Measurements from ENCODE around the gene RBM38. TPM values are rescaled to one million over a fixed set of nuclear protein-coding genes. Genes with fewer than 3 reads are reported as not detected.
"Not testable (repeated sequence)": the region's sequence is repeated elsewhere in the genome, so short reads cannot be mapped to it uniquely, and the experiment has no call there.

RBM38 gene
- total RNA-seq, 1 donor from 2014 or later: 28.1 TPM

DNA sequence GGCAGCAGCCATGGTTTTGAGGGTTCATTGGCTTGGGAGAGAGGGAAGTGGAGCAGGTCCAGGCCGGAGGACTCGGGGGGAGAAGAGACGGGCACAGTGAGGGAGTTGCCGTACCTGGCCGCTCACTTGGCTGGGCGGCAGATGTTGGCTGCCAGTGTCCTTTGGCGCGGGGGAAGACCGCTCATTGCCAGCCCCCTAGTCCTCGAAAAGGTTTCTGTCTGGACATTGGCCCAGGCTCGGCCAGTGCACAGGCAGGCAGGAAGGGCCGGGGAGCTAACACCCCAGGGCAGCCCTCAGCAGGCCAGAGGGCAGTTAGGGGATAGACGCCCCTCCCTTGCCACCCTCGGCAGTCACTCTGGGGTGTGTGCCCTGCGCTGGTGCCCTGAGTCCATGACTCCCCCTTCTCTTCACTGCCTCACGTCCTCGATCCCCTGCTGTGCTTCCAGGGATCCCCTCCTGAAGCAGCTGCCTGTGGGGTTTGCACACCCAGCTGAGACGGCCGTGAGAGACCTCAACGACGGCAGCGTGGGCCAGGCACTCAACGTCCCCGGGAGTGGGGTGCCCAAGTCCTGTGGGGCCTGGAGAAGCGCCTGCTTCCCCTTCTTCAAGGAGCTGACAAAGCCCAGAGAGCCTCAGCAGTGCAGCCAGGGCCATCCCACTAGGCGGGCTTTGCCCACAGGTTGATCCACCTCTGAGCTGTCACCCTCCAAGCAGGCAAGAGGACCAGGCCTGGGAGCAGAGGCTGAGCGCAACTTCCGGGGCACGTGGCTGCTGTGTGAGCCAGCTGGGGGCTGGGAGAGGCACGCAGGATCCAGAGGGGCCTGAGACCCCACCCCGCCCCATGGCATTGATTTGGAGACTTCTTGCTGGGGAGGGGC, 20.4 kb downstream of the RBM38 start:
- DNase-seq (ENCODE audit: low spot score) (no peak), ATAC-seq (no peak)
- intact Hi-C loops (cut with DNase I): no loop called here

DNA sequence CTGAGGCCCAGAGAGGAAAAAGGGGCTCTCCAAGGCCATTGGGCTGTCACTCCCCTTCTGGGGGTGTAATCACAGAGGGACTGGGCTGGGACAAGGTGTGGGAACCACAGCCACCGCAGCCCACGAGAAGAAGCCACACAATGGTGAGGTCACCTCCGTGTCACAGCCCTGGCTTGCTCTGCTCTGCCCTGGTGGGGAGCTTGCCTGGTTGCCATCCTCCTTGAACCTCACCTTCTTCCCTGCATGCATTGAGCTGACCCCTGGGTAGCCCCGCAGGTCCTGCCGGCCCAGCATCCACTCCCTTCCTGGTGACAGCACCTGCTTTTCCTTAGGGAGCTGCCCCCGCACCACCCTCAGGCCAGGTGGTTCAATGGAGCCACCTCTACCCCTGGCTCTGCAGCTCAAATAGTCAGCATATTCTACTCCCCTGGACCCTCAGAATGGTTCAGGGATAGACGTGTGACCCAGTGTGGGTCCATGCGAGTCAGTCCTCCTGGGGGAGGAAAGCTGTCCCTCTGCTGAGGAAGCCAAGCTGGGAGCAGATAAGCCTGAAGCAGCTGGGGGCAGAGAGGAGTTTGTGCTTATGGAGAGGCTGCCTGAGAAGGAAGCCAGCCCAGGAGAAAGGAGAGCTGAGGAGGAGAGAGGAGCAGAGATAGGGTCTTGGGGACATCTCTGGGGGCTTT, 21.3 kb downstream of the RBM38 start:
- no peak for ATAC-seq
- intact Hi-C loops (cut with DNase I): no loop called here
- no peak for DNase-seq (ENCODE audit: low spot score)

DNA sequence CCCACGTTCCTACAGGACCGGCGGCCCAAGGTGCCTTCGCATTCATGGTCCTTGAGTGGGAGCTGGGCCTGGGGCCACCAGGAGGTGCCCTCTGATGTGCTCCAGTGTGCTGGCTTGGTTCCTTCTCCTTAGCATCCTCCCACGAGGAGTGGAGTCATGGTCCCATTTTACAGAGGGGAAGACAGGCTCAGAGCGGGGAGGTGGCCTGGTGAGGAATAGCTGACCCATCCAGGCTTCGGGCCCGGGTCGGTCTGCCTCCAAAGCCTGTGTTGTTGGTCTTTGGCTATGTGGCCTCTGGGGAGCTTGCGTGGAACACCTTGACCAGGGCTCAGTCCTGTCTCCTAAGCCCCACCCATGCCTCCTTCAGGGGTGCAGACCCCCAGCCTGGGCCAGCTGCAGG, 22.8 kb downstream of the RBM38 start:
- no peak for DNase-seq (ENCODE audit: low spot score)
- no peak for ATAC-seq
- intact Hi-C loops (cut with DNase I): no loop called here

DNA sequence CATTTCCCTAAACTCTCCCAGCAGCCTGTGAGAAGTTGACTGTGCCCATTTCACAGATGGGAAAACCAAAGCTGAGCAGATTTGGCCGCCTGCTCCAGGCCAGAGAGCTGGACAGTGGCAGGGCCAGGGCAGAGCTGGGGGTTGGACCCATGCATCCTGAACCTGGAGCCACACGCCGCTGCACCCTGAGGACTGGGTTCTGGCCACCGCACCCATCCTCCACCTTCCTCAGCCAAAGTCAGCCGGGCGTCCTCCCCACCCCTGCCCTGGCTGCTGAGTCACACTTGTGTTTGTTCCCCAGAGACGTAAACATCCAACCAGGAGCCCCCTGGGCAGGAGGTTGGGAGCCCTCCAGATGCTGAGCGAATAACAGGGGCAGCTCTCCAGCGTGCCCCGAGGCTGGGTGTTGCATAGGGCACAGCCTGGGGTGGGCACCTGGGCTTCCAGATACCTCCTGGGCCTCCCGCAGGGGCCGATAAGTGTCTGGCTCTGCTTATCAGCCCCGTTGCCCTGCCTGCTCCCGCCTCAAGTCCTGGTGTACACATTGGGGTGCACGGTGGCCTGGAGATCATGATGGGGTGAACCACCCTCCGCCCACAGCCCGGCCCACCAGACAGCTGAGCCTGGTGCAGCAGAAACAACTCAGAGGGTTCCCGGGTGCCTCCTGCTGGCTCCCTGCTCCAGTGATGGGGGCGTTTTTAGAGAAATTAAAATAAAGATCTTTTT, 23.8 kb downstream of the RBM38 start:
- DNase-seq (ENCODE audit: low spot score) (no peak), ATAC-seq (no peak)
- intact Hi-C loops (cut with DNase I): no loop called here

DNA sequence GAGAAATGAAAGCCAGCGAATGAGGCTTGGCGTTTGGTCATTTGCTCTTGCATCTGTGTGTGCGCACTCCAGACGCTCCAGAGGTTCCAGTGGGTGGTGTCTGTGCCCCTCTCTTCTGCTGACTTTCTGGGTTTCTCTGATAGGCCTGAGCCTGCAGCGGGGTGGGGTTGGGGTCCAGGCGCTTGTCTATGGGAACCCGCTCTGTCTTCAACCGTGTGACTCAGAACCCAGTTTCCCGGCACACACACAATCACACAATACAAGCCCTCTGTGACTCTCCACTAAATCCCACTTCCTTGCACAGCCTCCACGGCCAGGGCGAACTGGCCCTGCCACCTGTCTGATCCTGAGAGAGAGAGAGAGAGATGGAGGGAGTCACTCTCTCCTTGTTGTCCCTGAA, 24.6 kb downstream of the RBM38 start:
- ATAC-seq: no peak
- DNase-seq (ENCODE audit: low spot score): no peak
- intact Hi-C loops (cut with DNase I): no loop called here

DNA sequence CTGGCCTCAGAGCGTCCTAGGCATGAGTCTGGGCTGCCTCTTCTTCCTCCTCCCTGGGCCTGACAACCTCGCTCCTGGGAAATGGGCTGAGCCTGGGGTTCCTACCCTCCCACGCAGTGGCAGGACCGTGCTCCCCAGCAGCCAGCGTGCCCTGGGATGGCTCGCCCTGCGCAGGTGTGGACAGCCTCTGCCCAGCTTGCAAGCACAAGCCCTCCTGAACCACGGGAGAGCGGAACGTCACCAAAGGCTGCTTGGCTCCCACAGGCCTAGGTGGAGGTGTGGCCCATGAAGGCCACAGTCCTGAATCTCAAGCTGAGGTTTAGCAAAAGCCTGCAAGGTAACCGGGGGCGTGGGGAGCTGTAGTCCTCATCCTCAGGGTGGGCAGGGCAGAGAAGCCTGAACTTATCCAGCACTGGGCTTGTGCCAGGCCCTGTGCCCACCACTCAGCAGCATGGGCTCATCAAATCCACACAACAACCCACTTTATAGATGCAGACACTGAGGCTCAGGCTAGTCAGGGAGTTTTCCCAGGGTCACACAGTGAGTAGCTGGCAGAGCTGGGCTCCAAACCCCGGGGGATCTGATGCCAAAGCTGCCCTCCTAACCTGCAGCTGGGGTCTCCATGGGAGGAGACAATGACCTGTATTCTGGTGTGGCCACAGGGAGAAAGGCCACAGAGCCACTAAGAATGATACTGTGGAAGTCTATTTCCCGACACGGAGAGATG, 25.3 kb downstream of the RBM38 start:
- DNase-seq (ENCODE audit: low spot score) (no peak), ATAC-seq (no peak)
- intact Hi-C loops (cut with DNase I): no loop called here

DNA sequence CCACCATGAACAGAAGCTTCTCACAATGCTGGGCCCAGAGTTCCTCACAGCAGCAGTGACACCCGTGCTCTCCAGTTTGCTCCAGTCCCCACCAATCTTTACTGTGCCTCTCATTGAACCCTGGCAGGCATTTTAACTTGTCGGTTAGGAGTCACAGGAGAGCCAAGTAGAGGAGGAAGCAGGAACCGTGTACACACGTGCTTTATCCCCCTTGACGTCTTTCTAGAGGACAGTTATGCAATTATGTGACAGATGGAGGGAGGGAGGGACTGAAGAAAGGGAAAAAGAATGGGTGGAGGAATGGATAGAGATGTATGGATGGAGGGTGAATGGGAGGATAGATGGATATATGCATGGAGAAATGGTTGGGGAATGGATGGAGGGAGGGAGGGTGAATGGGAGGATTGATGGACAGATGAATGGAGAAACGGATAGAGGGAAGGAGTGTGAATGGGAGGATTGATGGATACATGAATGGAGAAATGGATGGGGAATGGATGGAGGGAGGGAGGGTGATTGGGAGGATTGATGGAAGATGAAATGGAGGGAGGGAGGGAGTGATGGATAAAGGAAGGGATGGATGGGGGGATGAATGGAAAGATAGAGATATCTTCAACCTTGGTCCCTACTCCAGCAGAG, 26.0 kb downstream of the RBM38 start:
- no peak for ATAC-seq

DNA sequence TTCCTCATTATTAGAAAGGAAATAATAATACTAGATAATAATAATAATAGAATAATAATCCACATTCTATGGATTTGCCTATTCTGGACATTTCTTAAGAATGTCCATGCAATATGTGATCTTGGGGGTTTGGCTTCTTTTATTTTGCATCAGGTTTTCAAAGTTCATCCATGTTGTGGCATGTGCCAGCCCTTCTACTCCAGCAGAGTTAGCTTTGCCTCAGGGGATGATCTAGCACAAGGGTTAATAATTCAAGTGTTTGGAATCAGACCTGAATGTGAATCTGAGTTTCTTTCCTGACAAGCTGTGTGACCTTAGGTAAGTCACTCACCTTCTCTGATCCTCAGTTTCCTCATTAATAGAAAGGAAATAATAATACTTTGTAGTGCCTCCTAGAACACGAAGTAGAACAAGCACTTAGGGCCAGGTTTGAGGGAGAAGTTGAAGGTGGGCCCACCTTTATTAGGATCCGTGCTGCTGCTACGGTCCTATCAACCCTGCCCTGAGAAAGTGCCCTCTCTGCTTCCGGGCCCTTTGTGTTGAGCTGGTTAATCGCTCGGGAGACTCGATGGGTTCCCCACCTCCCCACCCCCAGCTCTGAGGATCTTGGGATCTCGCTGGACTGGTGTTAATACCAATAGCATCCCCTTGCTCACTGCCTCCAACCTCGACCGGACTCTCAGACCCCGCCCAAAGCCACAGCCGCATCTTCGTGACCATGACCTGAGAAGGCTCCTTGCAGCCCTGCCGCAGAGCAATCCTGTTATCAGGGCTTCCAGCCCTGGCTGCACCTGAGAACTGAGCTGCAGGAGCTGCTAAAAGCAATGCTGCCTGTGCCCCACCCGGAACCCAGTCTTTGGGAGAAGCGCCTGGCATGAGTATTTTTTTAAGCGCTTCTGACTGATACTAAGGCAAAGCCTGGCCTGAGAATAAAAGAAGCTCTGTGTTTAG, 26.9 kb downstream of the RBM38 start:
- DNase-seq (ENCODE audit: low spot score): no peak
- intact Hi-C loops (cut with DNase I): no loop called here
- ATAC-seq: no peak

More for the DNA sequence above, 26.0 kb downstream of the RBM38 start:
- intact Hi-C loops (cut with DNase I): no loop called here
- DNase-seq (ENCODE audit: low spot score): no peak

DNA sequence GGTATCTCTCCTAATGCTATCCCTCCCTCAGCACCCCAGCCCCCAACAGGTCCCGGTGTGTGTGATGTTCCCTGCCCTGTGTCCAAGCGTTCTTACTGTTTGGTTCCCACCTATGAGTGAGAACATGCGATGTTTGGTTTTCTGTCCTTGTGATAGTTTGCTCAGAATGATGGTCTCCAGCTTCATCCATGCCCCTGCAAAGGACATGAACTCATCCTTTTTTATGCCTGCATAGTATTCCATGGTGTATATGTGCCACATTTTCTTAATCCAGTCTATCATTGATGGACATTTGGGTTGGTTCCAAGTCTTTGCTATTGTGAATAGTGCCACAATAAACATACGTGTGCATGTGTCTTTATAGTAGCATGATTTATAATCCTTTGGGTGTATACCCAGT, 28.3 kb downstream of the RBM38 start:
- DNase-seq (ENCODE audit: low spot score); intact Hi-C loops (cut with DNase I); ATAC-seq: not testable (repeated sequence)

DNA sequence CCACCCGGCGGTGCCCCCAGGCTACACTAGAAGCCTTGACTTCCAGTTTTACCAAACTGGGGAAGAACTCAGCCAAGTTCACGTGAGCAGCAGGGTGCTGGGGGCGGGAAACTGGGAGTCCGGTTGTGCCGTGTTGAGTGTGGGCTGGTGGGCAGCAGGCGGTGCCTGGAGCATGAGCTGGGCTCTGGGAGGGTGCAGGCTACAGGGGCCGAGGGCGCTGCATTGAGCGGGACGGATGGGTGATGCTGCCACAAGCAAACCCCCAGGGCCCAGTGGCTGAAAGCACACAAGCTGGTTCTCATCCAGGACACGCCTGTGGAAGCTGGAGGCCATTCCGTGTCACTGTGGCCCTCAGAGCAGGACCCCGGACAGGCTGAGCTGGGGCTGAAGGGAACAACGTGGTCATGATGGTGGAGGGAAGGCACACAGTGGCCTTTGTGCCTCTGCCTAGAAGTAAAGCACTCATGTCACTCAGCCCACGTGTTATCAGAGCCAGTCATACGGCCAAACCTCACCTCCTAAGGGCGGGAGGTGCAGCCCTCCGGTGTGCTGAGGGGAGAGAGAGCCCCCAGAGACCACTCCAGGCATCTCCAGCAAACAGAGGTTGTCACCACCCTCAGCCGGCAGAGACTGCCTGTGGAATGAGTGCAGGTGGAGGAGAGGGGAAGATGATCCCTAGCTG, 29.5 kb downstream of the RBM38 start:
- intact Hi-C loops (cut with DNase I): no loop called here
- ATAC-seq: no peak

DNA sequence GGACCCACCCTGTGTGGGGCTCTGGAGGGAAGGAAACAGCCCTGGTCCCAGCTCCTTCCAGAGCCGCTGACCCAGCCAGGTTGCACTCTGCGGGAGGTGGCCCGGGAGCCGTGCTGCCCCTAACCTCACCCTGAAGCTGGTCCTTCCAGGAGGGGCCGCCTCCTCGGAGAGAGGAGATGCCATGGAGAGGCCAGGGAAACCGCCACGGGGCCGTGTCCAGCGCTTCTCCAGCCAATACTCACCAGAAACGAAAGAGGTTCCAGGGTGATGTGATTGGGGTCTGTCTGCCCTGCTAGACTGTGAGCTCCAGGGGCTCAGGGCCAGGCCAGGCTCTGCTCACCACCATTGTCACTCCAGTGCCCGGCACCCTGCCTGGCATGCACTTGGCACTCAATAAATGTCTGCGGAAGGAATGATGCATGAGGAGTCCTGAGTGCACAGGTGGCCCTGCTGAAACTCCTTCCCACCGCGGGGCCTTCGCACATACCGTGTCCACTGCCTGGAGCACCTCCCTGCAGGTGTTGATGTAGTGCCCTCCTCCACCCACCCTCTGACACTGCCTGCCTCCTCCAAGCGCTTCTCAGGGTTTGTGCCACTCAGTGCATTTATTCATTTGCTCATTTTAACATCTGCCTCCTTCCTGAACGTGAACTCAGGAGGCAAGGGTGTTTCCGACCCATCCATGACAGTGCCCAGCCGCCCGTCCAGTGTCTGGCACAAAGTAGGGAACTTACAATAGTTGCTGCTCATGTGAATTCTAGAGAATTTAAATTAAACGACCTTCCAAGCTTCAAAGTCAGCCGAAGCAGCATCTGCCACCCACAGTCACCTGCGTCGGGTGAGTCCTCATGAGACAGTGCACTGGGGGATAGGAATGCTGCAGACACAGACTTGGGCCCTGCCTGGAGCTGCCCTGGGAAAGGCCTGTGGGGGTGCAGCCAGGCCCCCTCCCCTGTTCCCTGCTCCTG, 30.3 kb downstream of the RBM38 start:
- no peak for DNase-seq (ENCODE audit: low spot score)
- ATAC-seq: peak; percentile 34
- intact Hi-C loops (cut with DNase I): no loop called here

More for the DNA sequence above, 29.5 kb downstream of the RBM38 start:
- no peak for DNase-seq (ENCODE audit: low spot score)

DNA sequence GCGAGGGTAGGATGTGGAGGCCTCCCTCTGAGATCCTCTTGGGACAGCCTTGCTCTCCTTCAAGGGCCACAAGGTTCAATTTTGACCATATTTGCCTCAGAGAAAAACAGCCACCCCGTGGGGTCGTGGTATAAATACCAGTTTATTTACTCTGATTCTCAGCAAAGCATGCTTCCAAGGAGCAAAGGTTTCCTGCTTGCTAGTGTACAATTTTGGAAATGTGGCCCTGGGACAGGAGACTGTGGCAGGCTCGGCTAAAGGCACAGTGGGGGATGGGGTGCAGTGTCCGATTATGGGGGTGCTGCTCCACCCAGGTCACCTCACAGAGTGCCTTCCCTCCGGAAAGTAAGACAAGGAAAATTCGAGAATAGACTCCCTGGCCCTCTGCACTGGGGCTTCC, 31.1 kb downstream of the RBM38 start:
- intact Hi-C loops (cut with DNase I): no loop called here
- no peak for ATAC-seq

DNA sequence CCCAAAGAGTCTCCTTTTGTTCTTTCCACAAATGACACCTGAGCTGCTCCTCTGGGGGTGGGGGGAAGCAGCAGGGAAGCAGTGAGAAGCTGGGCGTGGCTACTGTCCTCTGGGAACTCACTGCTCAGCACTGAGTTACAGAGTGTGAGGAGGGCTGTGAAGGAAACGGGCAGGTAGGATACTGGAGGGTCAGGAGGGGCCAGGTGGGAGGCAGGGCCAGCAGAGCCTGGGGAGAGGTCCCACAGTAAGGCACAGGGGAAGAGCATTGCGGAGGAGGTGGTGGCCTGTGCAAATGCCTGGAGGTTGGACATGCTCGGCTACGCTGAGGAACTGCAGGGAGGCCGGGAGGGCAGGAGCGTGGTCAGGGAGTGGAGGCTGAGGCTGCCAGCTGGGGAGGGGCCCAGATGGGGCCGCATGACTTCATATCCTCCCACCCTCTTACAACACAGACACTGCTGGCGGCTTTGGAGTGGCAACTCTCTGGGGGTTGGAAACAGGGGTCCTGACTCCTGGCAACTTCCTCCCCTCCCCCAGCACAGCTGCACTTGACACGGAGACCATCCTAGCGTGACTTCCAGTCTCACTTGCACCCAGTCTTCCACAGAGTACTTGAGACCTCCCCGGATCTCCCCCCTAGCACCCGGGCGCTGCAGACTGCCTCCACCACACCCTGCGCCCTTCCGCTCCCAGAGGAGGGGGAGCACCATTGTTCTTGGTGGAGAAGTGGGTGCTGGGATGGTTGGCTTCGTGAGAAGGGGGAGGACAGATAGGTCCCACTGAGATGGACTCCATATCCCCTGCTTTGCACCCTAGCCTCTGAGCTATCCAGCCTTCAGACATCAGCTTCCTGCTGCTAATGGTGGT, 34.2 kb downstream of the RBM38 start:
- ATAC-seq: no peak
- intact Hi-C loops (cut with DNase I): no loop called here
- DNase-seq (ENCODE audit: low spot score): no peak

More for the DNA sequence above, 31.1 kb downstream of the RBM38 start:
- DNase-seq (ENCODE audit: low spot score): no peak

DNA sequence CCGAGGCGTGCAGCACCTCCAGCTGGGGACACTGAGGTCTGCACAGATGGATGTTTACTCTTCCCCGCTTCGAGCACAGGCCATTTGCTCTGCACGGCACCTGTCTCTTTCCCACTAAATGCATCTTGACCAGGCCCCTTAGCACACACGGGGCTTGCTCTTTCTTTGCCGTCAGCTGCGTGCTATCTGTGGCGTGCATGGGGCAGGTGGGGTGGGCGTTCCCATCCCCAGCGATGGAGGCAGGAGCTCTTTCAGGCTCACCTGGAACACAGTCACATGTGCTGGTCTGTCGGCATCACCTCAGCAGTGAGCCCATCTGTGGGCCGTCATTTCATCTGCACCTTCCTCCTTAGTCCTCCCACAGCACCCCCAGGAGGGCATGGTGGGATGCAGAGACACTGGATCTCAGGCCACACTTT, 35.1 kb downstream of the RBM38 start:
- ATAC-seq: no peak

DNA sequence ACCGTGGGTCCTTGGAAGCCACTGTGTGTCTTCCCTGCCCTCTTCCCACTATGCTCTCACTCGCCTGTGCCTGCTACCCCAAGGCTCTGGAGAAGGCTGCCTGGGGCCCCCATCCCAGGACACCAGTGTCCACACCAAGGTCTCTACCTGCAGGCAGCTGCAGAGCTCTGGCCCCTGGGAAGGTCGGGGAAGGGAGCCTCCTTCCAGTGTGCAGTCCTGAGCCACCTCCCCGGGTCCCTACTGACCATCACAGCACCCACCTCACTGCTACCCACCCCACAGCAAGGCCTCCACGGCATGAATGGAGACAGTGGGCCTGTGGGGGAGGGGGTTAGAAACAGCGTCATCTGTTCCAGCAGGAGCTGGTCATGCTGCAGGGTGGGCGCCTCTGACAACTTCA, 35.6 kb downstream of the RBM38 start:
- ATAC-seq (no peak), DNase-seq (ENCODE audit: low spot score) (no peak)
- intact Hi-C loops (cut with DNase I): no loop called here

More for the DNA sequence above, 35.1 kb downstream of the RBM38 start:
- intact Hi-C loops (cut with DNase I): no loop called here
- no peak for DNase-seq (ENCODE audit: low spot score)
